HG03571 (cell line): ENCODE measurements around the gene NABP1.

Experiments used
- ATAC-seq: cut with Tn5 transposase; IDR thresholded peaks from one replicate; pipeline ENCODE4 v1.9.1; 2021; ENCODE audit not compliant: unreplicated experiment

The NABP1 gene

DNA sequence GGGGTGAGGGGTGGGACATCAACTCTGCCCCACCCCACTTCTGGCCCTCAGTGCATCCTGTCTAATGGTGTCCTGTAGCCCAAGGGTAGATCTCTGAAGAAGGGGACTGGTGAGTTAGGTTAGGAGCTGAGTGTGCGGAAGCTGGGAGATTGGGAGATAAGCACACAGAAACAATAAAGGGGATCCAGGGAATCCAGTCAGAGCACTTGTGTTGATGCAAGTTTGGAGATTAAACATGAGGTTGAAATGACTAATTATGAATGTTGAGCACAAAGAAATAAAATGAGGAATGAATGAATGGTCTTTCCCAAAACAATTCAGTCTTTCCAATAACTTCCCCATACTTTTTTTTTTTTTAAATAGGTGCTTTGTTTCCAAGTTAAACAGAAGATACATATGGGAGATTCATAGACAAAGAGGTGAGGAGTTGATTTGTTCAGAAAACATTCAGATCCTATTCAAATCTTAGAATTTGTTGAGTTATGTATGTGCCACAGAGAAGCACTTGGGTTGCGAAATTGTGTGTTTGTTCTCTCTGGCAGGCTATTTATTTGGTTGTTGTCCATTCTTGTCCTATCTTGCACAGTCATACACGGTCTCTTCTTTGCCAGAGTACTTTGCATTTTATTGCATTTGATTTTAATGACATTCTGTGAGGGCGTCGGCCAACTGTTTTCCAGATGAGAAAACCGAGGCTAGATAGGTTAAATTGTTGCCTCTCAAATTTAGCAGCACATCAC lies 31.6 kb upstream of the NABP1 start:
- no peak for ATAC-seq

DNA sequence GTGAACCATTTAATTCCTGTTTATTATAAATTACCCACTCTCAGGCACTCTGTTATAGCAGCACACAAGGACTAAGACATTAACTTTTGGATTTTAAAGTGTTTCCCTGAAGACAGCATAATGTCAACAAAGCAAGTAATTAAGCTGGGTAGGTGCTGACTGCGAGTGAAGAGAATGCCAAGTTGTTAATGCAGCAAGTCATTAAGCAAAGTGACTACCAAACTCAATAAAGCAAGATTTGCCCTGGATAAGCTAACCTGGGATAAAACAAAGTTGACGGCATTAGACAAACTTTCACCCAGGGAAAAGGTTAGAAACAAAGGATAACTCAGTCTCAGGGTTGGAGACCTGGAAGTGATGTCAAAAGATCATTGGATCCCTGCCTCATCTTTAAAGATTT lies 28.4 kb upstream of the NABP1 start:
- no peak for ATAC-seq

DNA sequence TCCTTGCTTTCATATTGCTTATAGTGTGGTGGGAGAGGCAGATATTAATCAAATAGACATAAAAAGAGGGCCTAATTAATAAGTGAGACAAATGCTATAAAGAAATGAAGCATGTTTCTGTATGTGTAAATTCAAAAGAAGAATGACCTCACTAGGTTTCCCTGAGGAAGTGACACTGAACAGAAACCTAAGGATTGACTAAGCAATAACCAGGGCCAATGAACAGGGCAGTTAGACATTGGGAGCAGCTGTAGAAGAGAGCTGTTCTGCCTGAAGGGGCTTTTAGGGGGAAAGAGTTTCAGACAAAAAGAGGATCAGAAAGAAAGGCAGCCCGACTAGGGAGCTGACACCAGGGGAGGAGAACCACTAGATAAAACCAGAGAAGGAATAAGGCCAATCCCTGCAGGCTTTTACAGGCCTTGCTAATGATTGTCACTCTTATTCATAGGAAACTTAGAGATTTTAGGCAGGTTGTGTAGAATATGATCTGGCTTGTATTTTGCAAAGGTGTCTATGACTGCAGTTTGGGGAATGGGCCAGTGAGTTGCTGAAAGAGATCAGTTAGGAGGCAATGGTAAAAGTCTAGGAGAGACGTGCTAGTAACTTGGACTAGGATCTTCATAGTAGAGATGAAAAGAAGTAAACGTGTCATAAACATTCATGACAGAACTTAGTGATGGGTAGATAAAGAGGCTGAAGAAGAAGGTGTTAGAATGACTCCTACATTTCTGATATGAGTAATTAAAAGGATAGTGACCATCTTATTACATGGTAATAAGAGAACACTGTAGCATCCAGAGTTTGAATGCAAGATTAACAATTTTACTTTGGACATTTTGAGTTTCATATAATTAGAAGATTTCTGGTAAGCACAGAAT lies 26.8 kb upstream of the NABP1 start:
- ATAC-seq = peak; percentile 99

DNA sequence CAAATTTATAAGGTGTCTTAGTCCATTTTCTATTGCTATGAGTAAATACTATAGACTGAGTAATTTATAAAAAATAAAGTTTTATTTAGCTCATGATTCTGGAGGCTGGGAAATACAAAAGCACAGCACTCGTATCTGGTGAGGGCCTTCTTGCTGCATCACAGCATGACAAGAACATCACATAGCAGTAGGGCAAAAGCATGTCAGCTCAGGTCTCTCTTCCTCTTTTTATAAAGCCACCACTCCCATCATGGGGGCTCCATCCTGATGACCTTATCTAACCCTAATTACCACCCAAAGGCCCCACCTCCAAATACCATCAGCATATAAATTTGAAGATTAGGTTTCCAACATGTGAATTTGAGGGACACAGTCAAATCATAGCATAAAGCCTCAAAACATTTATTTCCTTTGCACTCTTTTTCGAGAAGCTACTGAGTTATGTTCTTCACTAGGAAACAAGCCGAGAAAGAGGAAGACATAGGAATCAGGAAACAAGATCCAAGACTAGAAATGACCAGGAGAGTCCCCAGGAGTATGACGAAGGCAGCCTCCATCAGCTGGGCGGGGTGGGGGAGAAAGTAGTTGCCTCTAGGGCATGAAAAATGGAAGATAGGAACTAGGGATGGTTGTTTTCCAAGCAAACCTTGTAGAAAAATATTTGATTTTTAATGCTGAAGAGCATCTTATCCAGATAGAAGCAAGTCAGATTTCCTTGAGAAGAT lies 24.1 kb upstream of the NABP1 start:
- no peak for ATAC-seq

- ATAC-seq = no peak
Measured at GRCh38 chr2:191656391-191656790, 21.5 kb upstream of the NABP1 start.

- ATAC-seq = no peak
Measured at GRCh38 chr2:191656792-191657191, 21.1 kb upstream of the NABP1 start.

GRCh38 chr2:191657977-191658376 lies 20.0 kb upstream of the NABP1 start:
- ATAC-seq = no peak

GRCh38 chr2:191659198-191659597 lies 18.7 kb upstream of the NABP1 start:
- no peak for ATAC-seq

- no peak for ATAC-seq
Measured at GRCh38 chr2:191660575-191660974, 17.4 kb upstream of the NABP1 start.

DNA sequence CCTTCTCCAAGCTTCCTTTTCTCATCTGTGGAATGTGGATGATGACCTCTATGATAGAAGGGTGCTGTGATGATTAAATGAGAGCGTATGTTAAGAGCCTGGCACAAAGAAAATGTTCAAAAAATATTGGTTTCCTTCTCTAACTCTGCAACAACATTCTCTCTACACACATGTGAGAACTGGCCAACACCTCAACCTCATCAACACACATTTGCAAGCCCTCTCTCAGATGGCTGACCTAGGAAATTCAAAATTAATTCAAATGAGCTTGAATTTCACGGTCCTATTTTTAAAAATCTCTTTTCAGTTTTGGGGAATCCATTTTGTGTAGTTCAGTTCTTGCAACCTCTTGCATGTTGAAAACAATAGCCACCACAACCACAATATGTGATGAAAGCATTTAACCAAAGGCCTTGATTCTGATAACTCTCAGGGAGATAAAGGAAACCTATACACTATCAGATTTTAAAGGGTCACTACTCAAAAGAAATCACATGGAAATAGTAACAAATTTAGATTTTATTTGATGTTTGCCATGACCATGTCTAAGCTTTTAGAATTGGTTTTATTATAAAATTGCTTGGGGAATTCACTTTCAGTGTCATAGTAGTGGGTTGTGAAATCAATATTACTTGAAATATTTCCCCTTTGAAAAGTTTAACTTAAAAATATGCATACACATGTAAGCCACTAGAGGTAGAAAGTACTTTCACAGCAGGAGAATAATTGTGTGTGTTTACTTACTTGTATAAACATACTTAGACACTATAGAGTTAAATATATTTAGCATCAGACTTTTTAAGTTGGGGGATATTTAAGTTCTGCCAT lies 16.6 kb upstream of the NABP1 start:
- ATAC-seq = no peak

DNA sequence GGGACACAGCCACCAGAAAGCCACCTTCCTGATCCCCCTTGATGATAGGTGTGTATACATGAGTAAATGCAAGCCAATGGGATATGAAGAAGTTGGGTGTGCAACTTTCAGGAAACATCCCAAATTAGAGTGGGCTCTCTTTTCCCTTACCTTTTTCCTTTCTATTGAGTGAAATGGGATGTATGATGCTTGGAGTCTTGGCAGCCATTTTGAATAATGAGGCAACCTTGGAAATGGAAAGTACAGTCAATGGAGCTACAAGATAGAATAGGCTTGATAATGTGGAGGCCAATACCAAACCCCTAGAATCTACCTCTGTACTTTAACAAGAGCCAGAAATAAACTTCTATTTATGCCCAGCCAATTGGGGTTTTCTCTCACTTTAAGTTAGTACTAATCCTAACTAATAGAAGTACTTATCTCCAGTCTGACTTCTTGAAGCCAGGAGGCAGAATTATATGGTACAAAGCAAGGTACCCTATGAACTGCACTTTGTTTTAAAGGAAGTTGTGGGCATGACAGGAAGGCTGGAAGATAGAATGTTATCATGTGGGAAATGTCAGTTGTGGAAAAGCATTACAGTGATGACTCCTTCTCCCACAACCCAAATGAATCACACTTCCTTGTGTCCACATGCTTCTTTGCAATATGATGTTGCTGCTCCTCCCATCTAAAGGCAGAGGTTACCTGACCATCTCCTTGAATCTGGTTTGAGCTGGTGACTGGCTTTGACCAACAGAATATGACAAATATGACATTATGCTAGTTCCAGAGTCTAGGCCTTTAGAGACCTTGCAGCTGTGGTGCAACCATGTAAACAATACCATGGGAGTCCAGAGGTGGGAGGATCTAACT lies 12.9 kb upstream of the NABP1 start:
- no peak for ATAC-seq

DNA sequence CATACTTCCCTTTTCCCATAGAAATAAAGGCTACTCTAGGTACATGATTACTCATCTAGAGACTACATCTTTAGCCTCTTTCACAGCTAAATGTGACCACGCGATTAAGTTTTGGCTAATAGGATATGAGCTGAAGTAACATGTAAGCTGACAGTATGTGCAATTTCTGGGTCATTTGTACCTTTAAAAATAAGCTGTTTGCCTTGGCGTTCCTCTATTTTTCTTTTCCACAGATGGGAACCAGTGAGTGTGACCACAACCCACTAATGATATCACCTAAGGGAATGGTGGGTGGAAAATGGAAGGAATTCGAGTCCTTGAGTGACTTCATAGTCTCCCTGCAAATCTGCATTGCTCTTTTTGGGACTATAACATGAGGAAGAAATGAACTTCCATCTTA lies 11.7 kb upstream of the NABP1 start:
- ATAC-seq = no peak

DNA sequence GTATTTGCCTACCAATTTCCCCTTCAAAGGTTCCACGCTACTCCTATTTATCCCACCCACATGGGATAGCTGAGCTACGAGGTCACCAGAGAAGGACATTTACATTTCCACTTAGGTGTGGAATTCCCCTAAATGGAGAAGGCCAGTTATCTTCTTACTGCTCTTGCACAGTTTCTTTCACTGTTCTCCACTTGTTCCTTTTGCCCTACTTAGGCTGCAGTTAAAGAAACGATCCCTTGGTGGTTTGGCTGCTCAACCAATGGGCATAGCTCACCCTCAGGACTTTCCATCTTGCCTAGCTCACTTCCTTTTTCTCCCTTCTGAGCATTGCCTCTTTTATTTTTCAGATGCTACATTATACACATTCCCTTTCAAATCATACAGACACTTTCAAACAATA lies 11.2 kb upstream of the NABP1 start:
- peak; percentile 63 for ATAC-seq

GRCh38 chr2:191670076-191670475 lies 7.9 kb upstream of the NABP1 start:
- peak; percentile 73 for ATAC-seq

DNA sequence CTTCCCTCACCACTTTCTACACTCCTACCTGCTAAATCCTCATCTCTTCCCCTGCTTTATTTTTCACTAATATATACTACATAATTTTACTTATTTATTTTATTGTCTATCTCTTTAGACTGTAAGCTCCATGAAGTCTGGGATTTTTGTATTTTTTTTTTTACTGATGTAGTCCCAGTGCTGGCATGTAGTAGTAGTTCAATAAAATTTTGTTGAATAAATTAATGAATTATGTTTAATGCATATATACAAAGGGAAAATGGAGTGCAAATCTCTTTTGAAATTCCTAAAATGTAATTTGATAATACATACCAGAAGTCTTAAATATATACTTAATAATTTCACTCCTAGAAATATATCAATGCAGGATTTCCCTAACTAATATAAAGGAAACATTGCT lies 7.1 kb upstream of the NABP1 start:
- no peak for ATAC-seq

GRCh38 chr2:191675807-191676721 lies 1.9 kb upstream of the NABP1 start:
- peak; percentile 61 for ATAC-seq

- ATAC-seq = peak; percentile 17
Measured at GRCh38 chr2:191676790-191677645, 918 bp upstream of the NABP1 start.
